HG03097 (cell line): ENCODE measurements around the gene AGPAT3.

Source experiments
- ATAC-seq: cut with Tn5 transposase; IDR thresholded peaks from one replicate; pipeline ENCODE4 v1.9.1; 2021; ENCODE audit not compliant: unreplicated experiment, low FRiP score

Gene AGPAT3

DNA sequence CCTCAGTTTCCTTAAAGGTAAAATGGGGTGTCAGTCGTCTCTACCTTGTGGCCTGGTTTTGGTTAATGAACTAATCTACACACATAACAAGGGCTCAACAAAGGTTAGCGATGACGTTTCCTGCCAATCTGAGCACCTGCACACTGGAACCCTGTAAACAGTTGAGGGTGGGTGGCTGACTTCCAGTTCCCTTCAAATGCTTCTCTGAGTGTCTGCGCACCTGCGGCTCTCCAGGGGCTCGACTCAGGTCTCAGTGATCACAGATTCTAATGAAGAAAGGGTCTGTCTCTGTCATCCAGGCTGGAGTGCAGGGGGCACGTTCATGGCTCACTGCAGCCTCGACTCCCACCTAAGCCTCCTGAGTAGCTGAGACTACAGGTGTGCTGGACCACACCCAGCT lies 3.3 kb upstream of the AGPAT3 start:
- no peak for ATAC-seq

- ATAC-seq = no peak
These were observed 586 bp upstream of the AGPAT3 start for GRCh38 chr21:43864313-43864961.

DNA sequence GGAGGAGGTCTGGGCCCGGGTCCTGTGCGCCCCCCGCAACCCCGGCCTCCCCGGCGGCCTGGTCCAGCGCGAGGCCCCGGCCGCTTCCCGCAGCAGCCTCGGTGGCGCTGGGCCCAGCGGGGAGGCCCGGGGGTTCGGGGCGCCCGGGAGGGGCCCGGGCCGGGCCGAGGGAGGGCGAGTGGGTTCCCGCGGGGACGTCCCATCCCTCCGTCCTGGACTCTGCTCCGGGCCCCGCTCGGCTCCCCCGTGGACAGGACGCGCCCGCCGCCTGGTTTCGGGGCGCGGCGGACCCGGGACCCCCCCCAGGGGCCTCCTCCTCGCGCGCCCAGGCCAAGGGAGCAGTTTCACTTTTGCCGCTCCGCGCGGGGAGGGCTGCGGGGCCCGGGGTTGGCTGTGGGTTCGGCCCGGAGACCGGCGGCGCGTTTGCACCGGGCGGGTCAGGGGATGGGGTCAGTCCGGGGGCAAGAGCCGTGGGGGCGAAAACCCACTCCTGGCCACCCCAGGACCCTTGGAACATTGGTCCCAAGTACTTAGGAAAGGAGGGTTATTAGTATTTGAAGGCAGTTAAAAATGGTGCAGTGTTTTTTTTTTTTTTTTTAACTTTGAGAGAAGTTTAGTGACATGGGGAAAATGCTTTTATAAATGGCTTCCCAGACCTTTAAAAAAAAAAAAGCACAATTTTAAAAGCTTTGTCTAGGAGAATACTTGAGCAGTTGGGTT lies 677 bp downstream of the AGPAT3 start:
- ATAC-seq = no peak

DNA sequence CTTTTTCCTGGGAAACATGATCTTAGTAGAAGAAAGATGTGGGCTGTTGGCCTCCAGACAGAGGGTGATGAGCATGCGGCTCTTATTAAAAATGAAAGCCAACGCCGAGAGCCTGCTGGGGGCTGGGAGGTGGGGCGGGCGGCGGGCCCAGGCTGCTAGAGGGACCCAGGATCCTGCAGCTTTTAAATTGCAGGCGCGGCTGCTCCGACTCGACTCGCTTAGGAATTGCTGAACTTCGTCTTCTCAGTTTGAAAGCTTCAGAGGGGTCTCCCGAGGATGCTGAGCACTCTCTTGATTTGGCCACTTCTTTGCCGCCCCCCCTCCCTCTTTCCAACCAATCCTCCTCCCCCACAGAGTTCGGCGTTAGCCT lies 1.2 kb downstream of the AGPAT3 start:
- no peak for ATAC-seq

DNA sequence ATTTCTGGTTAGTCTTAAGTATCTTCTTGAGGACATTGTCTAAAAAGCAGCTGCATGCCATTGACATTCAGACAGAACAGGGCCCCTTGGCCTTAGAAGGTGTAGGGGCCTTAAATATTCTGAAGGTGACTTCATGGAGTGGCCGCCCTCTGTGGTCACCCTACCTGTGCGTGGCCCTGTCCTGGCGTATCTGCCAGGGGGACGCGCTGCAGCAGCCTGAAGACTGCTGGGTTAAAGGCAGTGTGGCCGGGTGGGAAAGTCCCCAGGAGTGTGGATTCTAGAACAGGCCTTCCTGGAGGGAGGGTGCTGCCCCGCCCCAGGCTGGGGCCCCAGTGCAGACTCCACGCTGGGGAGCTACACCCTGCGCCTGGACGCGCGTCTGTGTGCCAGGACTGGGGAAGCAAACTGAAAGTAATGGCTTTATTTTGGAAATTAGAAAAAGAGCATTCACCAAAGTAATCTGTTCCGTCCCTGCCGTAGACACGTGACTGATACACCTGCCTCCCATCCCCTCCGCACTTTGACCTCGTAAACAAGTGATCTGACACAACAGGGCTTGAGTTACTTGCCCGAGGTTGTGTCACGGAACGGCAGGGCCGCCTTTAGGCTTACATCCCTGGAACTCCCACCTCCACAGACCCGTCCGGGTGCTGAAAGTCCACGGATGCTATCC lies 1.8 kb downstream of the AGPAT3 start:
- ATAC-seq = no peak

GRCh38 chr21:43867332-43867703 lies 2.3 kb downstream of the AGPAT3 start:
- no peak for ATAC-seq

- no peak for ATAC-seq
These were observed 2.9 kb downstream of the AGPAT3 start for GRCh38 chr21:43867948-43868347.

GRCh38 chr21:43868461-43868860 lies 3.4 kb downstream of the AGPAT3 start:
- ATAC-seq = no peak

DNA sequence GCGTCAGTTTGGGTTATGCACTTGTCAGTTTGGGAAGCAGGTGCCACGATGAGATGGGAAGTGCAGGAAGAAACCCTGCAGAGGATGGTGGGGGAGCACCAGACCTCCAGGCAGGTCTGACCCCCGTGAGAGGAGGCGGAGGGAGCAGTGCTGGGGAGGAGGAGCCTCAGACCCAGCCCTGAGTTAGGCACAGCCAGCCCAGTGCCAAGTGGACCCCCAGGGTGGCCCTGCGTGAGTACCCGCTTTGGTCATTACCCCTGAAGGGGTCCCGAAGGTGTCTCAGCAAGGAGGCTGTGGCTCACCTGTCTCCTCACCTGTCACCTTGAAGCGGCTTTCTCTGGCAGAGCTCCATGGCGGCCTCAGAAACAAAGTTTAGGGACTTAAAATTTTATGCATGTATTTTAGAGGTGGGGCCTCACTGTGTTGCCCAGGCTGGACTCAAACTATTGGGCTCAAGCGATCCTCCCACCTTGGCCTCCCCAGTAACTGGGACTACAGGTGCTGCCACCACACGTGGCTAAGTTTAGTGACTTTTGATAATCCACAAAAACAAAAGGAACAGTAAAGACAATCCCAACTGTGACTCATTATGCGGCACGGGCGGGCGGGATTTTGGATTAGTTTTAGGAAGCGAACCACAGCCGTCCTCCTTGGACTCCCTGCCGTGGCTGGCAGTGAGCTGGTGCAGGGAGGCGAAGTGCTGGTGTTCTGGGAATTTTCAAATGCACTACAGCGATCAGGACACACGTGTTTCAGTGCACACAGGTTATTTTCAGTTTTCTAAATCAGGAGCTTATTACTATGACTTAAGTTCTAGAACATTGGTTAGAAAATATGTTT lies 4.7 kb downstream of the AGPAT3 start:
- no peak for ATAC-seq

DNA sequence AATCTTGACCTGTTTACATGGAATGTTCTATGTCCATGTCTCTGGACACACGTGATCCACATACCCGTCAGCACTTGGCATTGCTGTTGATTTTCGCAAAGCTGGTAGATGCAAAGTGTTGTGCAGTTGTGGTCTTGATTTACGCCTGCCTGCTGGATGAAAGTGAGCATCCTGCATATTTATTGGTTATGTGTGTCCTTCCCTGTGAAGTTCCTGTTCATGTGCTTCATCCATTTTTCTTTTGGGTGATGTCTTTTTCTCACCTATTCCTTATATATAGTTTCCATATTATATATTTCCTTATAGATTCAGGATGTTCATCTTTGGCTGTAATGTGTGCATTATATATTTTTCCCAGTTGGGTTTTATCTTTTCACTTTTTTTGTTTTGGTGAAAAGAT lies 6.5 kb downstream of the AGPAT3 start:
- no peak for ATAC-seq

DNA sequence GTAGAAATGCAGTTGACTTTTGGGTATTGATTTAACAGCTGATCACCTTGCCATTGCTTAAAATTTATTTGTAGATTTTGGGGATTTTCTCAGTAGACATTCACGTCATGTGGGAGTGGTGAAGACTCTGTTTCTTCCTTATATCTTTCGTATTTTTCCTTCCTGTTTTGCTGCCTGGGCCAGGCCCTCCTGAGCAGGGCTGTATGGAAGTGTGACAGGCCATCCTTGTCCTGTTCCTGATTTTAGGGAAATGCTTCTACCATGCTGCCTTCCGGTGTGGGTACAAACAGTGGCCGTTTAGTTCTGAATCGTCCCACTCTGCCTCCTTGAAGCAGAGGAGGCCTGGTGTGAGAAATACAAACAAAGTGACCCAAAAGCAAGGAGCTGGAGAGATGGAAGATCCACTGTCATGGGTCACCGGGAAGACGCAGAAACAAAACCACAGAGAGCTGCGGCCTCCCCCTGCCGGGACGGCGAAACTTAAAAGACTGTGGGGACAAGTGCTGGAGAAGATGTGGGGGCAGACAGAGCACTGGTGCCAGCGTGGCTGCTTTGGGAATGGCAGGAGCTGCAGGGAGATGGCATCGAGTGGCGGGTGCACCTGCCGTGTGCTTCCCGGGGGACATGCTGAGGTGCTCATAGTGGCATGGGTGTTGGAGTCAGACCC lies 7.6 kb downstream of the AGPAT3 start:
- no peak for ATAC-seq

DNA sequence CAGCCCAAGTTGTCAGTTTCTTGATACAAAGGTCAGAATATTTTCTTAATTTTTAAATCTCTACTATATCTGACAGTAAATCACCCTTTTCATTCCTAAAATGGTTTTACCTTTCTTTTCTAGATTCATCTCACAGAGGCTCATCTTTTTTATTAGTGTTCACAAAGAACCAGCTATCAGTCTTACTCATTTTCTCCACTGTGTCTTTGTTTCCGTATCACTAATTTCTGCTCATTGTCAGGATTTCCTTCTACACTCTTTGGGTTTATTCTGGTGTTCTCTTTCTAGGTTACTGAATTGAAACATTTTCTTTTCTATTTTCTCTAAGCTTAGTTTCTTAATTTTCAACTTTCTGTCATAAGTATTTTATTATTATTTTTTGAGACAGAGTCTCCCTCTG lies 8.7 kb downstream of the AGPAT3 start:
- ATAC-seq = no peak

GRCh38 chr21:43874085-43874805 lies 9.2 kb downstream of the AGPAT3 start:
- no peak for ATAC-seq

DNA sequence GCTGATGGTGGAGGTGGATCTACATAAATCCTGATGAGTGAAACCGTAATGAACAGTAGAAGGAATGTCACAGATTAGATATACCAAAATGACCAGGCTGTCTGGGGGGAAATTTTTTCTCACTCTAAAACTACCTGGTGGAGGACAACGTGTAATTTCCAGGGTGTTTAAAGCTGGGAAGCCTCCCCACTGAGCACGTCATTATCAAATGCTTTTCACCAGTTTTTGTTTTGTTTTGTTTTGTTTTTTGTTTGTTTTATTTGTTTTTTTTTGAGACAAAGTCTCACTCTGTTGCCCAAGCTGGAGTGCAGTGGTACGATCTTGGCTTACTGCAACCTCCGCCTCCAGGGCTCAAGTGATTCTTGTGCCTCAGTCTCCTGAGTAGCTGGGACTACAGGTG lies 11.6 kb downstream of the AGPAT3 start:
- no peak for ATAC-seq

GRCh38 chr21:43877936-43878575 lies 13.0 kb downstream of the AGPAT3 start:
- no peak for ATAC-seq

DNA sequence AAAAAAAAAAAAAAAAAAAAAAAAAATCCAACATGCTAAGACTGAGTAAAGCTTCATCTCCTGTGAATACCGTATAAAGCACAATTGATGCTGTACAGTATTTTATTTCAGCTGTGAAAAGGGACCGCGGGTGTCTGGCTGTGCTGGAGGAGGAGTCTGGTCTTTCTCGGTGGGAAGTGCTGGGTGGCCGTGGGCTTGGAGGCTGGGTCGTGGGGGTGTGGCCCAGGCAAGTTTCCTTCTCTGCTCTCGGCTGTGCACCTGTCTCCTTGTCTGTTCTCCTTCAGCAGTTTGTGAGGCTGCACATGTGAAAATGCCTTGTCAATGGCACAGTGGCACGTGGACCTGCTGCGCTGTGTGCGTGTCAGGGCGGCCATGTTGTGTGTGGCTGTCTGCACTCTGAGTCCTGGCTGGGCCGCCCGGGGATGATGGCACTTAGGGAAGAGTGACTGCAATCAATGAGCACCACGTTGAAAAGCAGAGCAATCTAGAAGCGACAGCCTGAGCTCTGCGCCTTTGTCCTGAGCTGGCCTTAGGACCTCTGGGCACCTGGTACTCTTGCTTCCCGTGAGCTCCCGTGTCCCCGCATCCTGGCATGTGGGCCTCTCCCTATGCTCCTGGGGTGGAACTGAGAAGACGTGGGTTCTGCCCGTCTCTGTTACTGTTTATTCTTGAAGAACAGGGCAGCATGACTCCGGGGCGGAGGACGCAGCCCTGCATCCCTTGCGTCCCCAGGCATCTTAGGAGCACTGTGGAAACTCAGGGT lies 14.5 kb downstream of the AGPAT3 start:
- no peak for ATAC-seq

- ATAC-seq = no peak
These were observed 15.3 kb downstream of the AGPAT3 start for GRCh38 chr21:43880111-43880985.

GRCh38 chr21:43881283-43881682 lies 16.3 kb downstream of the AGPAT3 start:
- no peak for ATAC-seq
